ENCODE results near the gene MGAT2.
"Not testable (repeated sequence)": the region's sequence is repeated elsewhere in the genome, so short reads cannot be mapped to it uniquely, and the experiment has no call there.

The MGAT2 gene

DNA sequence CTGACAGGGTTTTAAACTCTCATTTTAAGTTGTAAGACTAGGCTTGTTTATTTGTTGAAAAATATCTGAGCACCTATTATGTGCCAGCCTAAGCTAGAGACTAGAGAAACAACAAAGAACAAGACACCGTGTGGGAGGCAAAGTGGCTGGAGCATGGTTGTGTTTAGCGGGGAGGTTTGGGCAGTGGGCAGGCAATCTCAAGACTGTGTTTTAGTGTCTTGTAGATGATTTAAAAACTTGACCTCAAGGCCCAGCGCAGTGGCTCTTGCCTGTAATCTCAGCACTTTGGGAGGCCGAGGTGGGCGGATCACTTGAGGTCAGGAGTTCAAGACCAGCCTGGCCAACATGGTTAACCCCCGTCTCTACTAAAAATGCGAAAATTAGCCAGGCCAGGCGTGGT, 7.9 kb upstream of the MGAT2 start:
- no peak for DNase-seq (ENCODE audit: low spot score)

DNA sequence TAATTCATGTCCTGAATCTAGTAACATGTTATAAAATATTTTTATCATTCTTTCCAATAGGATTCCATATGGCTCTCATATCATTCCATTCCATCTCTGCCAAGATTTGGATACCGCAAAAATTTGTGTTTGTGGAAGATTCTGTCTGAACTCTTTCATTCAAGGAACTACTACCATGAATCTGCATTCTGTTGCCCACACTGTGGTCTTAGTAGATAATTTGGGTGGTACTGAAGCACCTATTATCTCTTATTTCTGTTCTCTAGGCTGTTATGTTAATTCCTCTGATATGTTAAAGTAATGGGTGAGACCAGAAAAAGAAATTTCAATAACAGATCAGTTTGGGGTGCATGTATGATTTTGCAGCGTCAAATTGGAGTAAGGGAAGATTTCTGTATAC, 6.4 kb upstream of the MGAT2 start:
- DNase-seq (ENCODE audit: low spot score), result no peak

DNA sequence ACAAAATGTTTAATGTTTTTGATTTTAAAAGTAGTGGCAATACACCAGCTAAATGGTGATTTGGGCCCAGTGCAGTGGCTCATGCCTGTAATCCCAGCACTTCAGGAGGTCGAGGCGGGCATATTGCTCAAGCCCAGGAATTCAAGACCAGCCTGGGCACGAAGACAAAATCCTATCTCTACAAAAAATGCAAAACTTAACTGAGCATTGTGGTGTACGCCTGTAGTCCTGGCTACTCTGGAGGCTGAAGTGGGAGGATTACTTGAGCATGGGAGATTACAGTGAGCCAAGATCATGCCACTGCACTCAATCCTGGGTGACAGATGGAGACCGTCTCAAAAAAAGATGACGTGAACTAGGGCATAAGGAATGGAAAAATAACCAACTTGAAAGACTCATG, 4.8 kb upstream of the MGAT2 start:
- no peak for DNase-seq (ENCODE audit: low spot score)

DNA sequence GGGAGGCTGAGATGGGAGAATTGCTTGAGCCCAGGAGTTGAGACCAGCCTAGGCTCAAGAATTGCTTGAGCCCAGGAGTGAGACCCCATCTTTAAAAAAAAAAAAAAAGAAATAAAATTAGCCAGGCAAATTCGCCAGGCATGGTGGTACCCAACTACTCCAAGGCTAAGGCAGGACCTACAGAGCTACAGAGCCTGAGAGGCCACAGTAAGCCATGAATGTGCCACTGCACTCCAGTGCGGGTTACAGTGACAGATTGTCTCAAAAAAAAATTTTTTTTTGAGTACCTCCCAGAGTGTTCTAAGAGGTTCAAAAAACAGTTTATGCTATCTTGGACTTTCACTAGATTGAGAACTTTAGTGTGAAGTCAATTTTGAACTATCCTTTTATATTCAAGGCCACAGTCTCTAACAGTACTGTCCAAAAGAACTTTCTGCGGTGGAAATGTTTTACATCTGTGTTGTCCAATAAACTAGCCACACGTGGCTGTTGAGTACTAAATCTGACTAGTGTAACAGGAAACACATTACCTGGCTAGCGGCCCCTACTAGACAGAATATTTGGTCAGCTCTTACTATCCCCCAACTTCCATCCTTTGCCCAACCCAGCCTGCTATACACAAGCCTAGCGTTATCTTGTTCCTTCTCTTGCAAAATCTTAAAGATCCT, 2.6 kb upstream of the MGAT2 start:
- no peak for DNase-seq (ENCODE audit: low spot score)

DNA sequence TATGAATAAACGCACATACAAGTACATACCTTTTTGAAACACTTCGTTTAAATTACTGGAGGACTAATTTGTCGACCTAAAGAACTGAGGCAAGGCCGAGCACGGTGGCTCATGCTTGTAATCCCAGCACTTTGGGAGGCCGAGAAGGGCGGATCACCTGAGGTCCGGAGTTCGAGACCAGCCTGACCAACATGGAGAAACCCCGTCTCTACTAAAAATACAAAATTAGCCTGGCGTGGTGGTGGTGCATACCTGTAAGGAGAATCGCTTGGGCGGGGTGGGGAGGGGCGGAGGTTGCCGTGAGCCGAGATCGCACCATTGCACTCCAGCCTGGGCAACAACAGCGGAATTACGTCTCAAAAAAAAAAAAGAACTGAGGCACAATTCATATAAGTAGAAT, 1.3 kb upstream of the MGAT2 start:
- not testable (repeated sequence) for DNase-seq (ENCODE audit: low spot score)

DNA sequence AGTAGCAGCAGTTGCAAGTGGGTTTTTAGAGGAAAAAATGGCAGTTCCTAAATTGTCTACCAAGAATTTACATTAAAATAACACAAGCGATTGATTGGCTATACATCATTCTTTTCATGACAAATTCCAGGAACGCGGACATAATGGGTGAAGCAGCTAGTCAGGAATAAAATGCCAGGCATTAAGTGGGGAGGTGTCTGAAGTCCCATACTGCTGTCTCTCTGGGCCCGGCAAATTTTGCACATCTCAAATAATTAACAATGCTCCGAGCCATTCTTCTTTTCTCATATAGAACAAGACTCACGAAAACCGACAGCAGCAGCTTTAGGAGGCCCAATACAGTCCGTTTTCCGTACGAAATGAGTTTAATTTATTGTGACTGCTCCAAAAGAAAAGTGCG, 869 bp upstream of the MGAT2 start:
- no peak for DNase-seq (ENCODE audit: low spot score)

DNA sequence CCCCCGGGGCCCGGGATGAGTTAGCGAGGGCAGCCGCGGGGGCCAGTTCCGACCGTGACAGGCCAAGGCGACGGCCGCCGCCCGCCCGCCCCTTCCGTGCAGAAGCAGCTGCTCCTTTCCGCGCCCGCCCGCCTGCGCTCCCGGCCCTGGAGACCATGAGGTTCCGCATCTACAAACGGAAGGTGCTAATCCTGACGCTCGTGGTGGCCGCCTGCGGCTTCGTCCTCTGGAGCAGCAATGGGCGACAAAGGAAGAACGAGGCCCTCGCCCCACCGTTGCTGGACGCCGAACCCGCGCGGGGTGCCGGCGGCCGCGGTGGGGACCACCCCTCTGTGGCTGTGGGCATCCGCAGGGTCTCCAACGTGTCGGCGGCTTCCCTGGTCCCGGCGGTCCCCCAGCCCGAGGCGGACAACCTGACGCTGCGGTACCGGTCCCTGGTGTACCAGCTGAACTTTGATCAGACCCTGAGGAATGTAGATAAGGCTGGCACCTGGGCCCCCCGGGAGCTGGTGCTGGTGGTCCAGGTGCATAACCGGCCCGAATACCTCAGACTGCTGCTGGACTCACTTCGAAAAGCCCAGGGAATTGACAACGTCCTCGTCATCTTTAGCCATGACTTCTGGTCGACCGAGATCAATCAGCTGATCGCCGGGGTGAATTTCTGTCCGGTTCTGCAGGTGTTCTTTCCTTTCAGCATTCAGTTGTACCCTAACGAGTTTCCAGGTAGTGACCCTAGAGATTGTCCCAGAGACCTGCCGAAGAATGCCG, 699 bp downstream of the MGAT2 start:
- DNase-seq (ENCODE audit: low spot score), result peak; percentile 55

DNA sequence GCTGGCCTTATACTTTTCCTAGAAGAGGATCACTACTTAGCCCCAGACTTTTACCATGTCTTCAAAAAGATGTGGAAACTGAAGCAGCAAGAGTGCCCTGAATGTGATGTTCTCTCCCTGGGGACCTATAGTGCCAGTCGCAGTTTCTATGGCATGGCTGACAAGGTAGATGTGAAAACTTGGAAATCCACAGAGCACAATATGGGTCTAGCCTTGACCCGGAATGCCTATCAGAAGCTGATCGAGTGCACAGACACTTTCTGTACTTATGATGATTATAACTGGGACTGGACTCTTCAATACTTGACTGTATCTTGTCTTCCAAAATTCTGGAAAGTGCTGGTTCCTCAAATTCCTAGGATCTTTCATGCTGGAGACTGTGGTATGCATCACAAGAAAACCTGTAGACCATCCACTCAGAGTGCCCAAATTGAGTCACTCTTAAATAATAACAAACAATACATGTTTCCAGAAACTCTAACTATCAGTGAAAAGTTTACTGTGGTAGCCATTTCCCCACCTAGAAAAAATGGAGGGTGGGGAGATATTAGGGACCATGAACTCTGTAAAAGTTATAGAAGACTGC, 1.5 kb downstream of the MGAT2 start:
- DNase-seq (ENCODE audit: low spot score), result no peak

DNA sequence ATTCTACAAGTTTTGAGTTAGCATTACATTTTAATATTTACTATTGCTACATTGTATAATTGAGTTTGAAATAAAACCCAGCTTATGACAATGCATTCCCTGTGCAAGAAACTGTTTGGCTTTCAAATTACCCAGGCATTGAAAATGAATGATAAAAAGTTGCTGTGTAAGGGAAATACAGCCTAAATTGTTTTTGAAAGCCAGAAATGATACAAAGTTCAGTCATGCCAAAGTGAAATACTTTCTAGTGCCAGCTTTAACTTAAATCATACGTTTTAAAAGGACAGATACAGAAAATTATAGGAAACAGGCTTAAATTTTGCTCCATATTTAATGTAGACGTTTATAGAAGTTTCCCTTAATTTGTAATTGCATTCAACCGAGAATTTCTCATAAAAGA, 2.8 kb downstream of the MGAT2 start:
- DNase-seq (ENCODE audit: low spot score), result no peak

DNA sequence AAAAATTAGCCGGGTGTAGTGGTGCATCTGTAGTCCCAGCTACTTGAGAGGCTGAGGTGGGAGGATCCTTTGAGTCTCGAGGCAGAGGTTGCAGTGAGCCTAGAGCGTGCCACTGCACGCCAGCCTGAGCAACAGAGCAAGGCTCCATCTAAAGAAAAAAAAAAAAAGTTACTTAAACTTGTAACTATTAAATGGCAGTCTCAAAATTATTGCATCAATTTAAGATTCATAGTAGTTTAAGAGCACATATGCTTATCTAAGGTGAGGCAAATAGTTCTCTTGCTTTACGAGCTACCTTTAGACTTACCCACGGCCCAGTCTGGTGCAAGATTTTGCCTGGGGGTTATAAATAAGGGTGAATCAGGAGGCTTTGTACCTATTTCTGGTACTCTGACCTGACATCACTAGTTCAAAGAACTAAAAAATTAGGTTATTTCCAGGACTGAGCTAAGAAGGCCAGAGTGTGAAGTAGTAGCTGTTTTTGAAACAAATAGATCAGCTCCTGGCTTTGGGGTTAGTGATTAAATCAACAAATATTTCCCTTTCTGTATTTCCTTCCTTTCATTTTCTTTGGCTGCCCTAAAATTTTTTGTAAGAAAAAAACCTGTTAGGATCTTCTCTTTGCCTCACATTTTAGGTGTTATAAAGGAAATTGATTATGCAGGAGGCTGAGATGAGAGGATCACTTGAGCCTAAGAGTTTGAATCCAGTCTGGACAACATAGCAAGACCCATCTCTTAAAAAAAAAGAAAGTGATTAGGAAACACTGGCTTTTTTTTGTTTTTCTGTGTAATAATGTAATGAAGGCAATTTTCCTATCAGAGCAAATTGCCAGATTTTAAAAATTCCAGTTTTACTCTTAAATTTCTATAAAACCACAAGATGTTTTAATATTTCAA, 3.6 kb downstream of the MGAT2 start:
- DNase-seq (ENCODE audit: low spot score), result no peak

DNA sequence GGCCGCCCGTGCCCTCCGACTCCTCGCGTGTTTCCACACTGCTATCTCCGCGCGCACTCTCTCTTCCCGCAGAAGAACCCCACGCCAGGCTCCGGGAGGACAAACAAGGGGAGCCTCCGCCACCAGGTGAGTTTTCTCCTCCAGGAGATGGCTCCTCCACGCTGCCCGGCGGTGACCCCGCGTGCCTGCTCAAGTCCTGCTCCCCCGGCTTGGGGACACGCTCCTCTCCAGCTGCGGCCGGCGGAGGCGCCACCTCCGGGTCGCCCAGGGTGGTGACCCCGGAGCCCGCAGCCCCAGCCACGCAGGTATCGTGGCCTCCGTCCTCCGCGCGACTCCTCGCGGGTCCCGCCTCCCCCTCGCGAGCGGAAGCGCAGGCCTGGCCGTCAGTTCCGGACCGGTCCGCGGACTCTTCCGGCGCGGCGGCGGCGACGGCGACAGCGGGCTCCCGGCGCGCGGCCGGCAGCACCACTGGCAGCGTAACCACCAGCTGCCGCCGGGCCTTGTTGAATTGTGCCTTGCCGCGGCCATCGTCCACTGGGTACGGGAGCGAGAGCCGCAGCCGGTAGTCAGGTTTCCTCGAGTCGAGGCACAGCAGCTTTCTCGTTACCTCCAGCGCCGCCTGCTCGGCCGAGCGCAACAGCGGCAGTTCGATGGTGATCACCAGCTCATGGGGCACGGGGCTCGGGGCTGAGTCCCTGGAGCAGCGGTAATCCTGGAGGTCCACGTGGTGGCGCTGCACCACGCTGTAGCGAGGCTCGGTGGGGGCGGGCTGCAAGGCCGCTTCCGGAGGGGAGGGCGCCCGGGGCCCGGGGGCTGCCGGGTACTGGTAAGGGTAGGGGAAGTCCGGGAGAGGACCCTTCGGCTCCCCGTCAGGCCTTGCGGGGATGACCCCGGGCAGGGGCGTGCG, 13.3 kb downstream of the MGAT2 start:
- peak; percentile 91 for DNase-seq (ENCODE audit: low spot score)

DNA sequence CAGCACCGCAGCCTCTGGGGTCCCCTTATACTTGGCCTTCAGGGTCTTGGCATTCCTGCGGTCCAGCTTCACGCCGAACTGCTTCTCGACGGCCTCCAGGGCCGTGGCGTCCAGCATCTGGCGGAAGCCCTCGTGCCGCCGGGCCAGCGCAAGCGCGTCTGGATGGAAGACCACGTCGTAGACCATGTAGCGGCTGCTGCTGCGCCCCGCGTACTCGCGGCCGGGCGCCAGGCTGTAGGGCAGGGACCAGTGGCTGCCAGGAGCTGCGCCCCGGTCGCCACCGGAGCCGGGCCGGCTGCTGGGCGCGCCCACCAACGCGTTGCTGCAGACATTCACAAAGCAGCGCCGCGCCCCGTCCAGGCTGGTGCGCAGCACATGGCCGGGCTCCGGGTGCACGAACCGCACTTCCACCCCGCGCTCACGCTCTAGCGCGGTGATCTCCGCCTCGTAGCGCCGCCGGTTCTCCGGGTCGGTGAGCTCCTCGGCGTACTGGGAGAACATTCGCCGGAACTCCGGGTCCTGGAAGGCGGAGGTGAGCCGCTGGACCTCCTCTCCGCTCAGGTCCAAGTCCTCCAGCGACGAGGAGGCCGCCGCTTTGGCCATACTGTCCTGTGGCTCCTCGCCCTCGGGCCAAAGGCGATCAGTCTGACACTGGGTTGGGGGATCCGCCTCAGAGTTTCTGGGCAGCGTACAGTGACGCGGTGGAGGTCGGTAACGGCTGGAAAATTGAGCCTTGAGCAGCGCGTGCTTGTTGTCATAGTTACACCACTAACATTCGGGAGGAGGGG, 14.1 kb downstream of the MGAT2 start, which contains the start of gene DNAAF2:
Gene DNAAF2 (minus strand): TSS at position 698 of the 788 bp plus-strand sequence. CDS start 95 bp downstream, at position 603.
- peak; percentile 77 for DNase-seq (ENCODE audit: low spot score)

DNA sequence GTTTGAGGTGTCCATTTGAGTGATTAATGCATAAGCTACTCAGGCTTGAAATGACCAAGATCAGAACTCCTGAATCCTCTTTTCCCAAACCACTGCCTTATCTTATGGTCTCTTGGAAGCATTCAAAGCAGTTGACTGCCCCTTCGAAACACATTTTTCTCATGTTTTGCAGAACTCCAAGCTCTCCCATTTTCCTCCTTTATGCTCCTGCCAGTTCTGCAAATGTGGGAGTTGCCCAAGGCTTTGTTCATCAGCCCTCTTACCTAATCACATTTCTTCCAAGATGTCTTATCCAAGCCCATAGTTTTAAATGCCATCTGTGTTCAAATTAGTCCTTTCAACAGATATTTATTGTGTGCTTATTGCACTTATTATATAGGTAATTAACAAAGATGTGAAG, 16.3 kb downstream of the MGAT2 start:
- DNase-seq (ENCODE audit: low spot score), result no peak

DNA sequence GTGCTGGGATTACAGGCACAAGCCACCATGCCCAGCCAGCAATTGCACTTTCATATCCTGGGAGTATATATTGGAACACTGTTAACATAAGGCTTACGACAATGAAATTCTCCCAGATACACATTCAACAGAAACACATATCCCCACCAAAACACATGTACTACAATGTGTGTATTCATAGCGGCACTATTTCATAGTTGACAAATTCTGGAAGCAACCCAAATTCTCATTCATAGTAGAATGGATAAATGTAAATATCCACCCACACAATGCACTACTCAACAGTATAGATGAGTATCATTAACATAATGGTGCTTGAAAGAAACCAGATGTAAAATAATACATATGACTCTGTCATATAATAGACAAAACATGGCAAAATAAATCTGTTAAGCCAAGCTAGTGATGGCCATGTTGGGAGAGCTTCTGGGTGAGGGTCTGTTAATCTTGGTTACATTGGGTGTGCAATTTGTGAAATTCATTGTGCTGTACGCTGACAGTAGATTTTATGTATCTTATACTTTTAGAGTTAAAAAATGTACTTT, 17.0 kb downstream of the MGAT2 start:
- no peak for DNase-seq (ENCODE audit: low spot score)

DNA sequence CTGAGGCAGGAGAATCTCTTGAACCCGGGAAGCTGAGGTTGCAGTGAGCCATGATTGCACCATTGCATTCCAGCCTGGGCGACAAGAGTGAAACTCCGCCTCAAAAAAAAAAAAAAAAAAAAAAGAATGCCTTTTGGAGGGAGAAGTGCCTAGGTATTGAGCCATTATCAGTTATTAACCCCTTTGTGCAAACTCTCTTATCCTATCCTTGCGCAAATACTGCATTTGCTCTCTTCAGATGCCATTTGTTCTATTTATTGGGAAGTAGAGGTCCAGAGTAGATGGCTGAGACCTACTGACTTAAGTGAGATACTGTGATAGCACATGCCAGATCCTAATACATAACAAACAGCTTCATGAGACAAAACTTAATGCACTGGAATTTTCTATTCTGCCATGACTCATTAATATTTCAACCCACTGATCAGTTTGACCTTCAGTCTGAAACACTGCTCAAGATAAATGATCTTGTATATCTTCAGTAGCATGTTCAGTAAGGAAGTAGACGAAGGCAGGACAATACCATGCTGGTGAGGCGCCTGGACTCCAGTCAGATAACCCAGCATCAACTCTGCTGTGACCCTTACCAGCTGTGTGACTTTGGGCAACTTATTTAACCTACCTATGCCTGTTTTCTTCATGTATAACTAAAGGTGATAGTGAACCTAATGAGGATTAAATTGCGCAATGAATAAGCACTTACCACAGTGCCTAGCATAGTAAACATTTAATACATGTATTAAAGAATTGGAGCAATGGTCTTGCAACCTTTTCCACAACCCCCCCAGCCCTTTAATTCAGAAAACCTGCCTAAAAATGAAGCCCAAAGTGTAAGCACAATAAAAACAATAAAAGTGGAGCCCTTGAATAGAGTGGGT, 20.2 kb downstream of the MGAT2 start:
- DNase-seq (ENCODE audit: low spot score), result no peak

DNA sequence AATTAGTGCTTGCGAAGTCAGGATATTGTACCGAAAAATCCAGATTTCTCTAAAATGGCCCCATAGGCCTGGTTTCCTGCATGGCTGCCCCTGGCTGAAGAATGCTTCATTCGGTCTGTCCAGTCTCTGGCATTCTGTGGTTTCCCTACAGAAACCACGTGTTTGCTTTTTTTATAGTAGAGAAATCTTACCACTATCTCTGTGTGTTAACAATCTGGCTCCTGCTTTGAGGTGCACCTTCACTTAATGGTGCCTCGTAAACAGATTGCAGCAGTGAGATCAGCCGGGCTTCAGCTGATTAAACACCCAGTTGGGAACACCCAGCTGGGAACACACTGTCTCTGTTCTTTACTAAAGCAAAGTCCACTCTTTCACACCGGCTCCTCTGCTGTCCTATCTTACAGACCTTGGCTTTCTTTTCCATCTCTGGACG, 21.1 kb downstream of the MGAT2 start:
- no peak for DNase-seq (ENCODE audit: low spot score)

DNA sequence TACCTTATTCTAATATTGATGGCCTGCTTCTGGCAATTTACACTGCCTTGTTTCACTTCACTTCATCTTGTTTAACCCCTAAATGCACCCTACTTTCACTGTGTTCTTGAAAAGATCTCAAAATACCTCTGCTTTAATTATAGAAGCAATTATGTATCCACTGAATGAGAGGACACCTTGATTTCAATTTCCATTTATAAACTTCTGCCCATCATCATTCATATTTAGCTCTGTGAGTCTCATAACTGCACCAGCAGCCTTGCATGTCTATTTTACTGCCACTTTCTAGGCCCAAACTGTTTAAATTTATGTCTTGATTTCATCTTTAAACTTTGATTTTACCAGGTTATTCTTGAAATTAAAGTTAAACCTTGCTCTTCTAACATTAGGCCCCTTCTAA, 21.6 kb downstream of the MGAT2 start:
- no peak for DNase-seq (ENCODE audit: low spot score)

DNA sequence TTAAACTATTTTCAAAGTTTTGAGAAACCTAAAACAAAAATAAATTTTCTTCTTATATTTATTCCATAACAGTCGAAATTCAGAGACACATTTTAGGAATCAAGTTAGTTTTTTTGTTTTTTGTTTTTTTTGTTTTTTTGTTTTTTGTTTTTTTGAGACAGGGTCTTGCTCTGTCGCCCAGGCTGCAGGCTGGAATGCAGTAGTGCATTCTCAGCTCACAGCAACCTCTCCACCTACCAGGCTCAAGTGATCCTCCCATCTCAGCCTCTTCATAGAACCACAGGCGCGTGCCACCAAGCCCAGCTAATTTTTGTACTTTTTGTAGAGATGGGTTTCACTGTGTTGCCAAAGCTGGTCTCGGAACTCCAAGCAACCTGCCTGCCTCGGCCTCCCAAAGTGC, 32.9 kb downstream of the MGAT2 start:
- DNase-seq (ENCODE audit: low spot score), result no peak

DNA sequence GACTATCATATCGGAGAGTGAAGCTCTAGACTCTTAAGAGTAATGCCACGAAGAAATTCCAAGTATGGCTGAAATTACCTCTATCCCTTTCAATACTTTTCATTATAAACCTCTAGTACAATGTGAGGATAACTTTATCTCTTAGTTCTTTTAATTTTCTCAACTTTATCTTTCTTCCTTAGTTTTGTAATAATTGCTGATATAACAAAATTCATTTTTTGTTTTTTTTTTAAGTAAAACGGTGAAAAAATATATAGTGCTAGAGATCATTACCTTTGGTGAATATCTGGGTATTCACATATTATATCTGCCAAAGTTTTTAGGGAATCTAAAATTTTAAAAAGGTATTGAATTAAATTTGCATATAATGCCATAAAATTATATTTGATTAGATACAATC, 33.9 kb downstream of the MGAT2 start:
- no peak for DNase-seq (ENCODE audit: low spot score)

Data from germinal center (tissue), 1 donor.